Endothelial cell of umbilical vein (primary cell): ENCODE measurements around the gene FHOD3. TPM values are rescaled to one million over a fixed set of nuclear protein-coding genes. Genes with fewer than 3 reads are reported as not detected.

ENCODE experiments used
- BruUV-seq: library from RNA; stranded (reverse); fragments of 400-500 nt; replicated peaks from 2 replicates; lab custom pipeline; 2021; lab: Mats Ljungman, UMichigan
- CTCF ChIA-PET: fragments of 300-600, 350-600 bp; sonication (Branson Sonifier 250); formaldehyde crosslinking; loops from one replicate; lab custom pipeline; 2021; ENCODE audit warnings: antibody characterized with exemption, inconsistent platforms; lab: Charles Lee
- POLR2A ChIA-PET: fragments of 300-600, 350-600 bp; sonication (Branson Sonifier 250); formaldehyde crosslinking; loops from one replicate; lab custom pipeline; 2021; ENCODE audit warnings: antibody characterized with exemption, inconsistent platforms; lab: Charles Lee
- DNase-seq: peaks from one replicate; pipeline ENCODE4 v3.0.0-alpha.2; 2011; ENCODE audit warnings: low read depth, low spot score
- FAIRE-seq: peaks from 2 replicates; lab custom pipeline; 2011; peaks lifted over from hg19 to GRCh38; lab: Jason Lieb, UNC
- H2AFZ ChIP-seq: 2 replicates; pipeline ENCODE4 v1.6.0; 2012; ENCODE audit warnings: low read depth, low read length, control low read depth, inconsistent platforms
- H3K27ac ChIP-seq: 2 replicates; pipeline ENCODE4 v1.5.1; 2011; ENCODE audit warnings: low read depth, mild to moderate bottlenecking, control low read depth, low read length, moderate library complexity; ENCODE audit not compliant: insufficient read depth
- H3K27me3 ChIP-seq, 2 experiments: 2 replicates each; pipeline versions ENCODE4 v1.6.0 to v1.6.1; 2011; ENCODE audit warnings: low read length in 2 of 2, mixed read lengths in 1 of 2; ENCODE audit not compliant: control insufficient read depth in 2 of 2, insufficient read depth in 2 of 2
- H3K36me3 ChIP-seq, 2 experiments: 2 replicates in 1 of 2; 3 replicates in 1 of 2; pipeline ENCODE4 v1.5.1; 2011; ENCODE audit warnings: low read length in 2 of 2, mild to moderate bottlenecking in 1 of 2, moderate library complexity in 1 of 2; ENCODE audit not compliant: control insufficient read depth in 2 of 2, insufficient read depth in 2 of 2; ENCODE audit errors: extremely low read depth in 1 of 2
- H3K4me1 ChIP-seq: 3 replicates; pipeline ENCODE4 v1.5.1; 2011; ENCODE audit warnings: mild to moderate bottlenecking, low read length; ENCODE audit not compliant: control insufficient read depth, insufficient read depth; ENCODE audit errors: extremely low read depth
- H3K4me2 ChIP-seq: 2 replicates; pipeline ENCODE4 v1.6.1; 2011; ENCODE audit warnings: low read length, control low read depth, mixed read lengths; ENCODE audit not compliant: insufficient read depth
- H3K4me3 ChIP-seq, 3 experiments: fragments of 200-600 bp in 1 of 3; sonication (generic), shearing (Covaris generic) in 1 of 3; replicated peaks in 1 of 3; 2 replicates each; pipeline ENCODE4 v1.5.1; 2011 to 2016; ENCODE audit warnings: control low read depth in 3 of 3, low read length in 3 of 3, mild to moderate bottlenecking in 2 of 3, inconsistent platforms in 1 of 3, low read depth in 1 of 3, moderate library complexity in 1 of 3; ENCODE audit not compliant: insufficient read depth in 1 of 3
- H3K79me2 ChIP-seq: 2 replicates; pipeline ENCODE4 v1.6.0; 2012; ENCODE audit warnings: low read length, inconsistent platforms; ENCODE audit not compliant: control insufficient read depth, insufficient read depth
- H3K9ac ChIP-seq: replicated peaks from 2 replicates; pipeline ENCODE3; 2011; ENCODE audit warnings: low read length, control low read depth; ENCODE audit not compliant: insufficient read depth; ENCODE audit errors: extremely low read depth
- H3K9me1 ChIP-seq: replicated peaks from 3 replicates; pipeline ENCODE4 v1.6.0; 2011; ENCODE audit warnings: mild to moderate bottlenecking, low read length; ENCODE audit not compliant: control insufficient read depth, insufficient read depth; ENCODE audit errors: extremely low read depth
- H3K9me3 ChIP-seq: replicated peaks from 2 replicates; pipeline ENCODE4 v1.5.1; 2012; ENCODE audit warnings: low read length, inconsistent platforms; ENCODE audit not compliant: control insufficient read depth, insufficient read depth
- H4K20me1 ChIP-seq: replicated peaks from 2 replicates; pipeline ENCODE3; 2011; ENCODE audit warnings: mild to moderate bottlenecking, low read length; ENCODE audit not compliant: control insufficient read depth, insufficient read depth; ENCODE audit errors: extremely low read depth
- EZH2 ChIP-seq: IDR thresholded peaks from 2 replicates; pipeline ENCODE4 v1.6.1; 2012; ENCODE audit warnings: borderline replicate concordance, low read depth, mild to moderate bottlenecking, moderate library complexity, low read length, inconsistent platforms; ENCODE audit not compliant: severe bottlenecking
- FOS ChIP-seq: IDR thresholded peaks from 2 replicates; pipeline ENCODE4 v1.6.1; 2011; ENCODE audit warnings: mild to moderate bottlenecking, low read length, moderate library complexity, borderline replicate concordance; ENCODE audit not compliant: insufficient read depth
- GATA2 ChIP-seq: IDR thresholded peaks from 2 replicates; pipeline ENCODE4 v1.7.0; 2011; ENCODE audit warnings: low read depth, mild to moderate bottlenecking, moderate library complexity, mixed read lengths, low read length; ENCODE audit not compliant: insufficient read length, insufficient read depth
- JUN ChIP-seq: IDR thresholded peaks from 2 replicates; pipeline ENCODE4 v1.6.1; 2011; ENCODE audit warnings: borderline replicate concordance, low read depth; ENCODE audit not compliant: insufficient read length, insufficient read depth
- MYC ChIP-seq: IDR thresholded peaks from one replicate; pipeline ENCODE4 v1.6.1; 2011; ENCODE audit warnings: mild to moderate bottlenecking, low read depth, low read length
- POLR2A ChIP-seq: IDR thresholded peaks from 2 replicates; pipeline ENCODE4 v1.6.1; 2012; ENCODE audit warnings: low read depth, mild to moderate bottlenecking, control low read depth, low read length
- POLR2AphosphoS5 ChIP-seq: IDR thresholded peaks from 2 replicates; pipeline ENCODE4 v1.6.1; 2012; ENCODE audit warnings: low read depth, mild to moderate bottlenecking, control low read depth, low read length, moderate library complexity; ENCODE audit not compliant: insufficient read depth
- dilution Hi-C: fragments of 300-500 bp; cut with MboI; formaldehyde crosslinking; loops from one replicate; pipeline ENCODE4 v1.15.0; 2019; ENCODE audit warnings: low sequenced_read_pairs; ENCODE audit not compliant: extremely low pct_ligation_motif_present
- intact Hi-C: fragments of 100-400 bp; cut with micrococcal nuclease; formaldehyde crosslinking; loops from one replicate; pipeline ENCODE4 v1.10.0; 2022
- polyA plus RNA-seq, 4 experiments: library from polyadenylated mRNA; depleted of rRNA in 3 of 4; stranded (reverse) in 3 of 4; unstranded in 1 of 4; fragments of >200 nt; gene quantifications; 2 replicates each; pipeline versions ENCODE4 v1.2.1 to v1.2.3, GENCODE V29; 2011 to 2012; ENCODE audit warnings: missing spikeins in 1 of 4
- total RNA-seq: library from RNA; stranded (reverse); gene quantifications from 2 replicates; pipeline ENCODE4 v1.2.3, GENCODE V29; 2021
- TF ChIP-seq, protein P1 (sequence below): IDR thresholded peaks from 2 replicates; pipeline ENCODE4 v1.6.1; 2011; ENCODE audit not compliant: insufficient read depth, insufficient read length
- TF ChIP-seq, protein P2 (sequence below), 2 donors: IDR thresholded peaks; 1 replicate in 1 of 2; 2 replicates in 1 of 2; pipeline ENCODE4 v1.5.1; 2011; ENCODE audit warnings: low read length in 2 of 2, mild to moderate bottlenecking in 2 of 2, moderate library complexity in 2 of 2, control low read depth in 1 of 2, inconsistent platforms in 1 of 2, low read depth in 1 of 2; ENCODE audit not compliant: insufficient read depth in 1 of 2; ENCODE audit errors: extremely low read depth in 1 of 2

FHOD3 gene
- total and polyA plus RNA-seq, 2 donors (not counting 3 experiments of a cell fraction or from before 2014, with no cell fraction given) = 0.06 to 1.5 TPM

GRCh38 chr18:36709315-36709714 lies 411.8 kb downstream of the FHOD3 start:
- Histone ChIP-seq H3K4me3 (no peak overlapping the region), H2AFZ (no peak overlapping the region), H3K4me1 (no peaks in the 10 kb centered on the region), H3K27ac (no peak overlapping the region), H3K9me1 (no peaks in the 10 kb centered on the region), H3K4me2 (no peak overlapping the region), H4K20me1 (no peaks in the 10 kb centered on the region), H3K27me3 (peaks cover 0 to 2% of the 10 kb centered on the region in 2 experiments), H3K9ac (no peak overlapping the region), H3K79me2 (no peaks in the 10 kb centered on the region), H3K9me3 (no peaks in the 10 kb centered on the region), H3K36me3 (no peaks in the 10 kb centered on the region)
- intact Hi-C loops (no loop called here), dilution Hi-C loops (no loop called here)
- ChIA-PET CTCF (no interaction called here), POLR2A (no interaction called here)
- no peak for FAIRE-seq
- BruUV-seq = no TSS peak
- no peak for DNase-seq
- TF ChIP-seq FOS (no peak), JUN (no peak), EZH2 (no peak), POLR2AphosphoS5 (no peak), POLR2A (no peak), MYC (no peak), GATA2 (no peak)
- TF ChIP-seq, protein P1, sequence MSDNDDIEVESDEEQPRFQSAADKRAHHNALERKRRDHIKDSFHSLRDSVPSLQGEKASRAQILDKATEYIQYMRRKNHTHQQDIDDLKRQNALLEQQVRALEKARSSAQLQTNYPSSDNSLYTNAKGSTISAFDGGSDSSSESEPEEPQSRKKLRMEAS = no peak
- TF ChIP-seq, protein P2, sequence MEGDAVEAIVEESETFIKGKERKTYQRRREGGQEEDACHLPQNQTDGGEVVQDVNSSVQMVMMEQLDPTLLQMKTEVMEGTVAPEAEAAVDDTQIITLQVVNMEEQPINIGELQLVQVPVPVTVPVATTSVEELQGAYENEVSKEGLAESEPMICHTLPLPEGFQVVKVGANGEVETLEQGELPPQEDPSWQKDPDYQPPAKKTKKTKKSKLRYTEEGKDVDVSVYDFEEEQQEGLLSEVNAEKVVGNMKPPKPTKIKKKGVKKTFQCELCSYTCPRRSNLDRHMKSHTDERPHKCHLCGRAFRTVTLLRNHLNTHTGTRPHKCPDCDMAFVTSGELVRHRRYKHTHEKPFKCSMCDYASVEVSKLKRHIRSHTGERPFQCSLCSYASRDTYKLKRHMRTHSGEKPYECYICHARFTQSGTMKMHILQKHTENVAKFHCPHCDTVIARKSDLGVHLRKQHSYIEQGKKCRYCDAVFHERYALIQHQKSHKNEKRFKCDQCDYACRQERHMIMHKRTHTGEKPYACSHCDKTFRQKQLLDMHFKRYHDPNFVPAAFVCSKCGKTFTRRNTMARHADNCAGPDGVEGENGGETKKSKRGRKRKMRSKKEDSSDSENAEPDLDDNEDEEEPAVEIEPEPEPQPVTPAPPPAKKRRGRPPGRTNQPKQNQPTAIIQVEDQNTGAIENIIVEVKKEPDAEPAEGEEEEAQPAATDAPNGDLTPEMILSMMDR (IDR thresholded peaks at IDR 0.05; ENCODE audit: extremely low read depth in 1 of 2, insufficient read depth in 1 of 2, low read depth in 1 of 2, low read length in 2 of 2) = no peak
